Natural killer cell (primary cell): Measurements from ENCODE around the gene SAXO1. TPM values are rescaled to one million over a fixed set of nuclear protein-coding genes. Genes with fewer than 3 reads are reported as not detected.

Experiments used
- ATAC-seq, 3 donors: fragments of 150-1000 bp in 2 of 3; fragments of 200-7000 bp in 1 of 3; cut with Tn5 transposase; 1 replicate in 1 of 3; 2 replicates in 2 of 3; pipeline ENCODE4 v1.10.0; 2021; ENCODE audit warnings: mild to moderate bottlenecking in 2 of 3, moderate library complexity in 2 of 3
- DNase-seq, 2 donors: peaks; one replicate each; pipeline versions ENCODE4 v3.0.0 to v3.0.0-alpha.2; 2013 to 2021; ENCODE audit warnings: mixed read lengths in 1 of 2
- H3K27ac ChIP-seq: one replicate; pipeline ENCODE4 v1.5.1; 2013; ENCODE audit warnings: mild to moderate bottlenecking, low read length
- H3K27me3 ChIP-seq: one replicate; pipeline ENCODE4 v1.6.1; 2013; ENCODE audit warnings: low read length; ENCODE audit not compliant: control insufficient read depth, insufficient read depth
- H3K36me3 ChIP-seq: one replicate; pipeline ENCODE4 v1.6.1; 2013; ENCODE audit warnings: low read length; ENCODE audit not compliant: control insufficient read depth, insufficient read depth
- H3K4me1 ChIP-seq: one replicate; pipeline ENCODE4 v1.6.1; 2013; ENCODE audit warnings: low read length; ENCODE audit not compliant: control insufficient read depth, insufficient read depth
- H3K4me3 ChIP-seq: one replicate; pipeline ENCODE4 v1.5.1; 2013; ENCODE audit warnings: low read length
- H3K9me3 ChIP-seq: one replicate; pipeline ENCODE4 v1.6.1; 2013; ENCODE audit warnings: low read length; ENCODE audit not compliant: control insufficient read depth, insufficient read depth
- H3K27ac Mint-ChIP-seq, 2 donors: one replicate each; pipeline ENCODE4 v1.8.0; 2022; ENCODE audit warnings: mild to moderate bottlenecking in 2 of 2, mixed read lengths in 2 of 2, moderate library complexity in 1 of 2
- H3K27me3 Mint-ChIP-seq, 2 donors: one replicate each; pipeline ENCODE4 v1.8.0; 2022; ENCODE audit warnings: low read depth in 2 of 2, mixed read lengths in 2 of 2
- H3K36me3 Mint-ChIP-seq: one replicate; pipeline ENCODE4 v1.8.0; 2022; ENCODE audit warnings: mixed read lengths
- H3K4me1 Mint-ChIP-seq, 2 donors: one replicate each; pipeline ENCODE4 v1.8.0; 2022; ENCODE audit warnings: mixed read lengths in 2 of 2
- H3K4me3 Mint-ChIP-seq: one replicate; pipeline ENCODE4 v1.8.0; 2022; ENCODE audit warnings: mild to moderate bottlenecking, moderate library complexity, mixed read lengths
- H3K9me3 Mint-ChIP-seq, 2 donors: one replicate each; pipeline ENCODE4 v1.8.0; 2022; ENCODE audit warnings: mixed read lengths in 2 of 2
- CTCF ChIP-seq: fragments of 200-600 bp; IDR thresholded peaks from one replicate; pipeline ENCODE4 v1.8.0; 2022; ENCODE audit warnings: antibody characterized with exemption
- WGBS: methylation state at CpG from one replicate; pipeline ENCODE4 v1.1.7; 2013; ENCODE audit warnings: missing lambda C conversion rate; ENCODE audit not compliant: insufficient coverage; 5-methylcytosine and 5-hydroxymethylcytosine counted together
- intact Hi-C: fragments of 100-400 bp; cut with micrococcal nuclease; formaldehyde crosslinking; loops from one replicate; pipeline ENCODE4 v1.14.2; 2022
- total RNA-seq, 4 donors: library from RNA; stranded (reverse); fragments of 120-200 nt in 1 of 4; gene quantifications; one replicate each; pipeline versions ENCODE4 v1.2.3 to v1.2.4, GENCODE V29; 2013 to 2022

SAXO1 gene
- total RNA-seq, 3 donors from 2014 or later (not counting 1 experiment from before 2014, with no cell fraction given), result 0.21 to 0.28 TPM; not detected in 1

GRCh38 chr9:19018201-19018600 is 14.8 kb downstream of the SAXO1 start:
- no peak overlapping the region for H3K4me3 Mint-ChIP-seq
- H3K4me1 Mint-ChIP-seq, result no peaks in the 10 kb centered on the region
- no peaks in the 10 kb centered on the region for H3K9me3 ChIP-seq

GRCh38 chr9:19009391-19009965 is 23.5 kb downstream of the SAXO1 start:
- no peak overlapping the region for H3K4me3 Mint-ChIP-seq
- DNase-seq (no peak), ATAC-seq (no peak)
- peaks cover 0 to 7% of the 10 kb centered on the region in 2 donors for H3K27me3 Mint-ChIP-seq
- H3K9me3 Mint-ChIP-seq, result no peaks in the 10 kb centered on the region
- H3K4me3 ChIP-seq, result no peak overlapping the region
- H3K27ac ChIP-seq, result no peak overlapping the region
- no peaks in the 10 kb centered on the region for H3K36me3 ChIP-seq
- H3K36me3 Mint-ChIP-seq, result no peaks in the 10 kb centered on the region
- no peaks in the 10 kb centered on the region for H3K4me1 ChIP-seq
- WGBS, result 87% methylated on average over 5 of the region's 5 CpGs
- no peaks in the 10 kb centered on the region for H3K4me1 Mint-ChIP-seq
- no peak for TF ChIP-seq CTCF
- H3K27ac Mint-ChIP-seq, result no peak overlapping the region
- H3K27me3 ChIP-seq, result no peaks in the 10 kb centered on the region
- H3K9me3 ChIP-seq, result no peaks in the 10 kb centered on the region
- intact Hi-C loops, result no loop called here

More at GRCh38 chr9:19018201-19018600, 14.8 kb downstream of the SAXO1 start:
- Histone ChIP-seq H3K4me1 (no peaks in the 10 kb centered on the region), H3K27me3 (no peaks in the 10 kb centered on the region), H3K4me3 (no peak overlapping the region), H3K27ac (no peak overlapping the region), H3K36me3 (no peaks in the 10 kb centered on the region)
- DNase-seq (no peak), ATAC-seq (no peak)
- no peak for TF ChIP-seq CTCF
- peaks cover 0 to 3% of the 10 kb centered on the region in 2 donors for H3K27me3 Mint-ChIP-seq
- H3K36me3 Mint-ChIP-seq, result no peaks in the 10 kb centered on the region
- H3K27ac Mint-ChIP-seq, result no peak overlapping the region
- H3K9me3 Mint-ChIP-seq, result no peaks in the 10 kb centered on the region
- 32% methylated on average over 4 of the region's 4 CpGs for WGBS
- intact Hi-C loops, result no loop called here

- Histone ChIP-seq H3K4me3 (no peak overlapping the region), H3K27ac (no peak overlapping the region), H3K27me3 (no peaks in the 10 kb centered on the region), H3K36me3 (no peaks in the 10 kb centered on the region), H3K9me3 (no peaks in the 10 kb centered on the region), H3K4me1 (no peaks in the 10 kb centered on the region)
- H3K36me3 Mint-ChIP-seq, result no peaks in the 10 kb centered on the region
- no peak for DNase-seq
- no peaks in the 10 kb centered on the region for H3K4me1 Mint-ChIP-seq
- intact Hi-C loops, result no loop called here
- TF ChIP-seq CTCF, result no peak
- H3K27ac Mint-ChIP-seq, result no peak overlapping the region
- no peak overlapping the region for H3K4me3 Mint-ChIP-seq
- WGBS, result 82% methylated on average over 16 of the region's 16 CpGs
- H3K9me3 Mint-ChIP-seq, result no peaks in the 10 kb centered on the region
- H3K27me3 Mint-ChIP-seq, result peaks cover 8 to 9% of the 10 kb centered on the region in 2 donors
- no peak for ATAC-seq
Measured at GRCh38 chr9:19000133-19000532, 32.9 kb downstream of the SAXO1 start.
